Skin of body (tissue), 2 donors: Measurements from ENCODE around the gene CCDC69. TPM values are rescaled to one million over a fixed set of nuclear protein-coding genes. Genes with fewer than 3 reads are reported as not detected.

Experiments used
- DNase-seq: peaks from one replicate; lab custom pipeline; 2025; lab: John Stamatoyannopoulos, UW
- total RNA-seq: library from RNA; depleted of rRNA; stranded (reverse); fragments of >200 nt; gene quantifications from one replicate; pipeline ENCODE4 v1.2.3, GENCODE V29; 2014

Gene CCDC69
- total RNA-seq, 1 donor from 2014 or later = 7.0 TPM

DNA sequence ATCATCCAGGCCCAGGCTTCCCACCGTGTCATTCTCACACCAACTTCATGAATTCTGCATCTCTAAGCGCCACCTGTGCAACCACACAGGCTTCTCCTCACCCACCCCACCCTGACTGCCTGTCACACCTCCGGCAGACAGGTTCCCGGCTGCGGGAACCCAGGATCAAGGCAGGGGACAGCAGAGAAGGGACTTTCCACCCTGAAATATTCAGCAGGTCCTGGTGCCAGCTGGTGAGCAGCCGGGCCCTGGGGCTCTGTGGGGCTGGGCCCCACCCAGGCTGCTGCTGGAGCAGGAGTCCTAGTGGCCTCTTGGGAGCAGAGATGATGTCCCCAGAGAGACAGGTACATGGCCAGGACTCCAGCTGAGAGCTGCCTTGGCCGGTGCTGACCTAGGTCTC is 79.0 kb downstream of the CCDC69 start:
- DNase-seq = no peak

- no peak for DNase-seq
Observed at GRCh38 chr5:151144275-151144674, 79.6 kb downstream of the CCDC69 start.

- no peak for DNase-seq
Observed at GRCh38 chr5:151143645-151144044, 80.2 kb downstream of the CCDC69 start.

DNA sequence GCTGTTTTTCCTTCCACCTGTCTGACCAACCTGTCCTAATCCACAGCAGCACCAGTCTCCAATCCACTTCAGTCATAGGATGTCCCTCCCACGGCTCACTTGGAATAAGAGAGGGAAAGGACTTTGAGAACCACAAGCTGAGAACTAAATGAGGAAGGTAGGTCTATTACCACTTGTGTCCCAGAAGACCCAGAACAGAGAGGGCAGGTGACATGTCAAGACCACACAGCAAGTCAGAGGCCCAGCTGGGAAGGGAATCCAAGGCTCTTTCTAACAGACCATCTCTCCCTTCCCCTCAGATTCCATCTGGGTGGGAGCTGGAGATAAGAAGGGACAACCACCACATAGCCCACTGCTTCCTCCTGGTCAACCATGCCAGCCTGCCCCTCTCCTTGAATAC is 81.0 kb downstream of the CCDC69 start:
- no peak for DNase-seq

DNA sequence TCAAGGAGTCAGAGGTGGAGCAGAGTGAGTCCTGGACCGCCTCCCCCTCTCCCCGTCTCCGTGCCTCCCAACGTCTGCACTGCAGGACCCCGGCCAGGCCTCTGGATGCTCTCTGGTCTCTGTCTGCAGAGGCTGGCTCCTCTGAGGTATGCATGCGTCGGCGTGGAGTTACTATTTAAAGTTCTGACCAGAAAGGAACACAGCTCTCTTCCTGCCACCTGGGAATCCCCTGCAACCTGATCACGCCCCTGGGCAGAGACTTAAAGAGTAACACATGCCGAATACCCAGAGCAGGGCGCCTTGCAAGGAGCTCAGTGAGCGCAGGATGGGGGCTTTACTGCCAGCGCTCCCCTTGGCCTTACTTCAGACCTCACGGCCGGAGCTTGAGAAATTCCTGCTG is 82.4 kb downstream of the CCDC69 start:
- DNase-seq = no peak

GRCh38 chr5:151140686-151141459 is 83.0 kb downstream of the CCDC69 start:
- no peak for DNase-seq

GRCh38 chr5:151139646-151140045 is 84.2 kb downstream of the CCDC69 start:
- DNase-seq = no peak

- no peak for DNase-seq
Observed at GRCh38 chr5:151139015-151139414, 84.9 kb downstream of the CCDC69 start.

DNA sequence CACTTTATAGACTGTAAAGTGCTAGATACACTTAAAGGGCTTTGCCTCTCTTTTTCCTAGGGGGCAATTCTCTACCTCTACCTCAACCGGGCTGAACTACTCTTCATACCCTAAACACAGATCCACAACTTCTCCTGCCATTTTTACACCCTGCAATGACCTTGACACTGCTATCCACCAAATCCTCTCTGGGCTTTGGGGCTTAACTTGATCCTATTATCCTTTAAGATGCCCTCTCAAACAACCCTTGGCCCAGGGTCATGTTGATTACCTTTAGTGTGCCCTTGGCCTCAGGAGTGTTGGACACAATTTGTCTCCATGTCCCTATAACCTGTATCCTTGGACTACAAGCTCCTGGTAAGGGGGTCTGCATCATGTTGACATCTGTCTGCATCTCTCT is 85.8 kb downstream of the CCDC69 start:
- DNase-seq = no peak

DNA sequence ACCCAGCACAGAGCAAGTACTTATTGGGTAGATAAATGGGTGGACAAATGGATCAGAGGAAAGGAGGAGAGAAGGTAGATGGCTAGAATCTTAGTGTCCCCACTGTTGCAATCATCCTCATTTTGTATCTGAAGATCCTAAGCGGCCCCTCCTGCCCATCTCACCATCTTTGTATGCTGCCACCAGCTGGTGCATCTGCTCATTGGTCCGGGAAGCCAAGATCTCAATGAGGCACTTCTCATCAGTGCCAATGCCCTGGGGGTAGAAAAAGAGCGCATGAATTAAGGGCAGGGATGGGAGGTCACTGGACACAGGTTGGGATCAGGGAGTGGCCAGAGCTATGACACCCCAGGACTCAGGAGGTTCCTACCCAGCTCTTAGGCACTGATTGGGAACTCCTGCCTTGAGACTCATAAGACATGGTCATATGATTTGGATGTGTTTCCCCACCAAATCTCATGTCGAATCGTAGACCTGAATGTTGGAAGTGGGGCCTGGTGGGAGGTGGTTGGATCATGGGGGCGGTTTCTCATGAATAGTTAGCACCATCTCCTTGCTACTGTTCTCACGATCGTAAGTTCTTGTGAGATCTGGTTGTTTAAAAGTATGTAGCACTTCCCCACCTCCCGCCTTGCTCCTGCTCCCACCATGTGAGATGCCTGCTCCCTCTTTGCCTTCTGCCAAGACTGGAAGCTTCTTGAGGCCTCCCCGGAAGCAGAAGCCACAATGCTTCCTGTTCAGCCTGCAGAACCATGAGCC is 86.6 kb downstream of the CCDC69 start:
- DNase-seq = no peak

DNA sequence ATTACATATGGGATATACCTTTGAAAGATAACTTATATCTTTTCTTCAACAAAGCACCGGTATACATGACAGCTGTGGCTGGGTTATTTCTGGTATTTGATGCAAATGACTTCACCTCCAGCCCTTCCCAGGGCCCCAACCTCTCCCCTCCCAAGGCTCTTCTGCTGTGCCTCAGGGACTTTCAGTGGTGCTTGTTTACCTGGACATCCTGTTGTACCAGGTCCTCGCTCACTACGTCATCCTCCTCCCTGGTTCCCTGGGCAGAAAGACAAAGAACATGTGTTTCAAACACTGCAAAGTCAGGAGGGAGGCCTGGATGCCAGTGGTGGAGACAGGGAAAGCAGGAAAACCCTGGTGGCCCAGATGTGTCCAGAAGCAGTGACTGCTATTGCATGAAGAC is 89.7 kb downstream of the CCDC69 start:
- no peak for DNase-seq

DNA sequence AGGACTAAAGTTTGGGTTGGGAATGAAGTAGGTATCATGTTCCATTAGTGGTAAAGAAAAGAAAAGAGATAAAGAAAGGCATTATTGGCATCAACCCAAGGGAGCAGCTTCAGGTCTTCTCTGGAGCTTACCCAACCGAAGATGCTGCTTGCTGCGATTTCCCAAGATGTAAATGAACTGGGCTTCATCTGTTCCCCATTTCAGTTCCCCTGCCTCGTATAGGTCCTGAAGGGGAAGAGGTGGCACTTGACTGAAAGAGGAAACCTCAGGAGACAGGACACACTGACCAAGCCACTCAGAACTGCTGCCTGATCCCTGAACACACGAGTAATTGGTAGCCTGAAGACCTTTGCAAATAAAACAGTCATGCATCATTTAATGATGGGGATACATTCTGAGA is 90.9 kb downstream of the CCDC69 start:
- DNase-seq = no peak

Other genes with a start within 250 kb of the CCDC69 start
- 31.1 TPM for gene GPX3, start 203.5 kb downstream of the CCDC69 start, total RNA-seq
- gene TNIP1, start 143.1 kb downstream of the CCDC69 start, total RNA-seq = 49.8 TPM
- gene ANXA6, start 66.3 kb downstream of the CCDC69 start, total RNA-seq = 182 TPM
- 26.3 TPM for gene GM2A, start 29.1 kb upstream of the CCDC69 start, total RNA-seq
- not detected for gene SLC36A3, start 79.7 kb upstream of the CCDC69 start, total RNA-seq
- gene SLC36A2, start 123.5 kb upstream of the CCDC69 start, total RNA-seq = 0.20 TPM
- gene SLC36A1, start 223.5 kb upstream of the CCDC69 start, total RNA-seq = 3.9 TPM